Measurements from ENCODE around the gene TMEM131. TPM values are rescaled to one million over a fixed set of nuclear protein-coding genes. Genes with fewer than 3 reads are reported as not detected.
"Not testable (repeated sequence)": the region's sequence is repeated elsewhere in the genome, so short reads cannot be mapped to it uniquely, and the experiment has no call there.

Gene TMEM131
- total RNA-seq, 1 experiment from 2014 or later: 29.6 TPM

DNA sequence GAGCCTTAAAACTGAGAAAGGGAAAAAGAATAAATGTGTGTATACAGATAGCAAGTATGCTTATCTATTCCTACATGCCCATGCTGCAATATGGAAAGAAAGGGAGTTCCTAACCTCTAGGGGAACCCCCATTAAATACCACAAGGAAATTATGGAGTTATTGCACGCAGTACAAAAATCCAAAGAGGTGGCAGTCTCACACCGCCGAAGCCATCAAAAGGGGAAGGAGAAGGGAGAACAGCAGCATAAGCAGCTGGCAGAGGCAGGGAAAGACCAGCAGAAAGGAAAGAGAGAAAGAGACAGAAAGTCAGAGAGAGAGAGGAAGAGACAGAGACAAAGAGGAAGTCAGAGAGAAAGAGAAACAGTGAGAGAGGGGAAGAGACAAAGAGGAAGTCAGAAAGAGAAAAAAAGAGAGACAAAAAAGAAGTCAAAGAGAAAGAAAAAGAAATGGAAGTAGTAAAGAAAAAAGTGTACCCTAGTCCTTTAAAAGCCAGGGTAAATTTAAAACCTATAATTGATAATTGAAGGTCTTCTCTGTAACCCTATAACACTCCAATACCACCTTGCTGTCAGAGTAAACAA lies 169.4 kb downstream of the TMEM131 start:
- H3K9me3 ChIP-seq (ENCODE audit: insufficient read depth, low read depth); BruUV-seq (replicated peaks); H4K20me1 ChIP-seq (ENCODE audit: insufficient read depth); H3K27me3 ChIP-seq (ENCODE audit: insufficient read depth, low read depth); H3F3A ChIP-seq (ENCODE audit: insufficient read depth, low read depth); H3K27ac ChIP-seq; DNase-seq; H3K79me2 ChIP-seq (ENCODE audit: low read depth); POLR2A ChIA-PET (ENCODE audit: unreplicated experiment); CTCF ChIA-PET; H3K4me3 ChIP-seq; H3K4me1 ChIP-seq (replicated peaks; ENCODE audit: insufficient read depth); H3K4me2 ChIP-seq; intact Hi-C loops (cut with micrococcal nuclease; ENCODE audit: unreplicated experiment); H3K9me2 ChIP-seq (ENCODE audit: insufficient read depth); H2AFZ ChIP-seq; H3K36me3 ChIP-seq (ENCODE audit: low read depth): not testable (repeated sequence)

DNA sequence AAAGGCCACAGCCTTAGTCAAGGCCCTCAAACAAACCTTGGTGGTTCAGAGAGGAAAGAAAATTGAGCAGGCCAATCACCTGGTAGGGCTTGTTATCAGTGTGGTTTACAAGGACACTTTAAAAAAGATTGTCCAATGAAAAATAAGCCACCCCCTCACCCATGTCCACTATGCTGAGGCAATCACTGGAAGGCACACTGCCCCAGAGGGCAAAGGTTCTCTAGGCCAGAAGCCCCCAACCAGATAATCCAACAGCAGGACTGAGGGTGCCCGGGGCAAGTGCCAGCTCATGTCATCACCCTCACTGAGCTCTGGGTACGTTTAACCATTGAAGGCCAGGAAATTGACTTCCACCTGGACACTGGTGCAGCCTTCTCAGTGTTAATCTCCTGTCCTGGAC lies 171.7 kb downstream of the TMEM131 start:
- H3K36me3 ChIP-seq (ENCODE audit: low read depth); CTCF ChIA-PET; H3K9me2 ChIP-seq (ENCODE audit: insufficient read depth); H3K27me3 ChIP-seq (ENCODE audit: insufficient read depth, low read depth); H3K4me1 ChIP-seq (replicated peaks; ENCODE audit: insufficient read depth); H3F3A ChIP-seq (ENCODE audit: insufficient read depth, low read depth); H3K27ac ChIP-seq; DNase-seq; H3K9me3 ChIP-seq (ENCODE audit: insufficient read depth, low read depth); H3K79me2 ChIP-seq (ENCODE audit: low read depth); BruUV-seq (replicated peaks); H3K4me3 ChIP-seq; H2AFZ ChIP-seq; H3K4me2 ChIP-seq; H4K20me1 ChIP-seq (ENCODE audit: insufficient read depth); intact Hi-C loops (cut with micrococcal nuclease; ENCODE audit: unreplicated experiment); POLR2A ChIA-PET (ENCODE audit: unreplicated experiment): not testable (repeated sequence)

DNA sequence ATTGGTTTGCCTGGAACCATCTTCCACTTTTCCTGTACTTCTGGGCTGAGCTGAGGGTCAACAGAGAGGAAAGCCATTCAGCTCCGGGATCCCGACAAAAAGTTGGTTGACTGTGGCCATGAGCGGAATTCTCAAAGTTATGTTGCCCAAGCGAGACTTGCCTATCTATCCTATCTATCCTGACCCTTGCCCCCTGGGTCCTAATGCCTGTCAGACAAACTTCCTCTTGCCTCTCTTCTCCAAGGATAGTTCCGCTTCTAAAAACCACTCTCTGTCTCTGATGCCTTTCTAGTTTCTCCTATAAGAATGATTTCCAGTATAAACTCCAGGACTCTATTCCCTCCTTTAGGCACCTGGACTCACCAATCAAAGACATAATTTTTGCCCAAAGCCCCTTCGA lies 173.9 kb downstream of the TMEM131 start:
- H3K27ac ChIP-seq; BruUV-seq (replicated peaks); intact Hi-C loops (cut with micrococcal nuclease; ENCODE audit: unreplicated experiment); H3K9me2 ChIP-seq (ENCODE audit: insufficient read depth); H2AFZ ChIP-seq; H3K79me2 ChIP-seq (ENCODE audit: low read depth); H3K4me1 ChIP-seq (replicated peaks; ENCODE audit: insufficient read depth); POLR2A ChIA-PET (ENCODE audit: unreplicated experiment); H3K9me3 ChIP-seq (ENCODE audit: insufficient read depth, low read depth); H4K20me1 ChIP-seq (ENCODE audit: insufficient read depth); H3F3A ChIP-seq (ENCODE audit: insufficient read depth, low read depth); H3K27me3 ChIP-seq (ENCODE audit: insufficient read depth, low read depth); DNase-seq; H3K4me2 ChIP-seq; H3K36me3 ChIP-seq (ENCODE audit: low read depth); H3K4me3 ChIP-seq: not testable (repeated sequence)
- CTCF ChIA-PET: interaction anchor here (0.7 kb wide), 1 partner anchor 175 kb away, joined by 3 read pairs; no protein-coding TSS in a partner anchor

- no peaks in the 10 kb centered on the region for H3K4me1 ChIP-seq (replicated peaks; ENCODE audit: insufficient read depth)
- BruUV-seq (replicated peaks): no TSS peak
- CTCF ChIA-PET: no interaction called here
- no peak overlapping the region for H3K4me3 ChIP-seq
- H3K79me2 ChIP-seq (ENCODE audit: low read depth): no peaks in the 10 kb centered on the region
- H3K36me3 ChIP-seq (ENCODE audit: low read depth): no peaks in the 10 kb centered on the region; the same call in 1 of the 2 replicates
- no peak overlapping the region for H3K27ac ChIP-seq
- no peak for DNase-seq
- H4K20me1 ChIP-seq (ENCODE audit: insufficient read depth): no peaks in the 10 kb centered on the region
- POLR2A ChIA-PET (ENCODE audit: unreplicated experiment): no interaction called here
- intact Hi-C loops (cut with micrococcal nuclease; ENCODE audit: unreplicated experiment): no loop called here
- no peak overlapping the region for H3K4me2 ChIP-seq
- no peaks in the 10 kb centered on the region for H3K27me3 ChIP-seq (ENCODE audit: insufficient read depth, low read depth)
- TF ChIP-seq, protein P1, sequence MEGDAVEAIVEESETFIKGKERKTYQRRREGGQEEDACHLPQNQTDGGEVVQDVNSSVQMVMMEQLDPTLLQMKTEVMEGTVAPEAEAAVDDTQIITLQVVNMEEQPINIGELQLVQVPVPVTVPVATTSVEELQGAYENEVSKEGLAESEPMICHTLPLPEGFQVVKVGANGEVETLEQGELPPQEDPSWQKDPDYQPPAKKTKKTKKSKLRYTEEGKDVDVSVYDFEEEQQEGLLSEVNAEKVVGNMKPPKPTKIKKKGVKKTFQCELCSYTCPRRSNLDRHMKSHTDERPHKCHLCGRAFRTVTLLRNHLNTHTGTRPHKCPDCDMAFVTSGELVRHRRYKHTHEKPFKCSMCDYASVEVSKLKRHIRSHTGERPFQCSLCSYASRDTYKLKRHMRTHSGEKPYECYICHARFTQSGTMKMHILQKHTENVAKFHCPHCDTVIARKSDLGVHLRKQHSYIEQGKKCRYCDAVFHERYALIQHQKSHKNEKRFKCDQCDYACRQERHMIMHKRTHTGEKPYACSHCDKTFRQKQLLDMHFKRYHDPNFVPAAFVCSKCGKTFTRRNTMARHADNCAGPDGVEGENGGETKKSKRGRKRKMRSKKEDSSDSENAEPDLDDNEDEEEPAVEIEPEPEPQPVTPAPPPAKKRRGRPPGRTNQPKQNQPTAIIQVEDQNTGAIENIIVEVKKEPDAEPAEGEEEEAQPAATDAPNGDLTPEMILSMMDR (conservative IDR thresholded peaks at IDR 0.05): no peak
- TF ChIP-seq EZH2 (IDR thresholded peaks at IDR 0.05; ENCODE audit: low read depth): no peak
- H3K9me3 ChIP-seq (ENCODE audit: insufficient read depth, low read depth): no peaks in the 10 kb centered on the region
- no peaks in the 10 kb centered on the region for H3K9me2 ChIP-seq (ENCODE audit: insufficient read depth)
- H2AFZ ChIP-seq: no peak overlapping the region
- H3F3A ChIP-seq (ENCODE audit: insufficient read depth, low read depth): no peaks in the 10 kb centered on the region
These were observed 176.0 kb downstream of the TMEM131 start for GRCh38 chr2:97819754-97820153.

All from PC-9 (cell line).